ENCODE data around the gene CHKB.
A peak's percentile ranks its signal among the peaks of the same experiment; 100 is the strongest.

The CHKB gene

GRCh38 chr22:50571264-50572175 is 11.1 kb downstream of the CHKB start:
- no peak for DNase-seq

- no peak for DNase-seq
These were observed 11.8 kb downstream of the CHKB start for GRCh38 chr22:50570861-50571260.

GRCh38 chr22:50569896-50570535 is 12.6 kb downstream of the CHKB start:
- DNase-seq: no peak

- DNase-seq: no peak
These were observed 13.6 kb downstream of the CHKB start for GRCh38 chr22:50569041-50569459.

- no peak for DNase-seq
These were observed 14.0 kb downstream of the CHKB start for GRCh38 chr22:50568626-50569025.

GRCh38 chr22:50567721-50568252 is 14.9 kb downstream of the CHKB start:
- no peak for DNase-seq

GRCh38 chr22:50564289-50564688 is 18.4 kb downstream of the CHKB start:
- no peak for DNase-seq

- no peak for DNase-seq
These were observed 19.1 kb downstream of the CHKB start for GRCh38 chr22:50563413-50564160.

GRCh38 chr22:50562523-50563412 is 19.9 kb downstream of the CHKB start, which contains the start of gene SYCE3:
TSS of gene SYCE3 (minus strand) at chr22:50562919. CDS start at chr22:50556405, 6,514 bp downstream.
- DNase-seq: peak; percentile 96

GRCh38 chr22:50561401-50562358 is 21.0 kb downstream of the CHKB start:
- DNase-seq: no peak

- no peak for DNase-seq
These were observed 22.6 kb downstream of the CHKB start for GRCh38 chr22:50560034-50560433.

- no peak for DNase-seq
These were observed 25.9 kb downstream of the CHKB start for GRCh38 chr22:50556703-50557102.

GRCh38 chr22:50553310-50553709 is 29.3 kb downstream of the CHKB start:
- DNase-seq: no peak

GRCh38 chr22:50551160-50551752 is 31.4 kb downstream of the CHKB start:
- DNase-seq: no peak

- no peak for DNase-seq
These were observed 32.3 kb downstream of the CHKB start for GRCh38 chr22:50550395-50550794.

- no peak for DNase-seq
These were observed 33.5 kb downstream of the CHKB start for GRCh38 chr22:50548921-50549790.

GRCh38 chr22:50548040-50548920 is 34.4 kb downstream of the CHKB start:
- peak; percentile 58 for DNase-seq

- DNase-seq: no peak
These were observed 35.2 kb downstream of the CHKB start for GRCh38 chr22:50547263-50547985.

All from CD4-positive, alpha-beta T cell treated with Interferon gamma for 1 hour (primary cell).